Stimulated activated CD8-positive, alpha-beta memory T cell treated with anti-CD3 and anti-CD28 coated beads, Interleukin-4, amount 100 ng/mL, for 48 hours (primary cell): ENCODE results near the gene ABTB2.

Experiments
- DNase-seq: peaks from one replicate; pipeline ENCODE4 v3.0.0-alpha.2; 2020

The ABTB2 gene

DNA sequence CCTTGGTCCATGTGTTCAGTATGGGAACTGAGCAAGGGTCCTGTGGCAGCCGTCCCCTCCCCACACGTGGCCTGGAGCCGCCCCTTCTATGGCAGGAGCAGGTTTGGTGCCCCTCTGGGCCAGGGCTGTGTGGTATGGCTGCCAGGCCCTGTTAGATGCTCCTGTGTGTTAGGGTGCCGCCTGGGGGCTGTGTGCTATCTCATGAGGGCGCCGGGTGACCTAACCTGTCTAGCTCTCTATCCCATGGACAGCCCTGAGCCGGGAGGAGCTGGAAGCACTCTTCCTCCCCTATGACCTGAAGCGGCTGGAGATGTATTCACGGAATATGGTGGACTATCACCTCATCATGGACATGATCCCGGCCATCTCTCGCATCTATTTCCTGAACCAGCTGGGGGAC, 217.7 kb downstream of the ABTB2 start:
- no peak for DNase-seq

DNA sequence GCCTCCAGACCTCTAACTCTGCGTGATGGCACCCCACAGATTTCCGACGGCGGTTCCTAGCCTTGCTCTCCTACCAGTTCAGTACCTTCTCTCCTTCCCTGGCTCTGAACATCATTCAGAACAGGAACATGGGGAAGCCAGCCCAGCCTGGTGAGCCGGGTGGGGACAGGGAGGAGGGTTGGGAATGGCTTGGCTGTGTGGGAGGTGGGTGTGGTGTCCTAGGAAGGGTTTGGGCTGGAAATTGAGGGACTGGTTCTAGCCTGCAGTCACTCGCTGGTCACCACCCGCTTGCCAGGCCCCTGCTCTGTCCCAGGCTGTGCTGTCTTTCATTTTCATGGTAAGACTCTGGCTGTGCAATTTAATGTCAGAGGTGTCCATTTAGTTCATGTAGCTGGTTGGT, 218.5 kb downstream of the ABTB2 start:
- no peak for DNase-seq

DNA sequence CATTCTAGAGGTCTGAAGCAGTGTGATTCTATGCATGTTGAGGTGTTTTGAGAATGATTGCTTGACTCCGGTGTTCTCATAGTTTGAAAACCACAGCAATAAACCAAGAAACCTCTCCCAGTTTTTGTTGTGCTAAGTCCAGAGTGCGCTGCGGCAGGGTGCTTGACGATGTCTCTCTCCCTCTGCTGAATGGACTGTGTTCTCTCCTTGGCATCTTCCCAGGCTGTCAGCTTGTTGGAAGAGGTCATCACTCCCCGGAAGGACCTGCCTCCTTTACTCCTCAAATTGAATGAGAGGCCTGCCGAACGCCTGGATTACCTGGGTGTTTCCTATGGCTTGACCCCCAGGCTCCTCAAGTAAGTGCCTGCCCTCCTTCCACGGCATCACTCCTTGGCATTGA, 221.4 kb downstream of the ABTB2 start:
- DNase-seq, result no peak

DNA sequence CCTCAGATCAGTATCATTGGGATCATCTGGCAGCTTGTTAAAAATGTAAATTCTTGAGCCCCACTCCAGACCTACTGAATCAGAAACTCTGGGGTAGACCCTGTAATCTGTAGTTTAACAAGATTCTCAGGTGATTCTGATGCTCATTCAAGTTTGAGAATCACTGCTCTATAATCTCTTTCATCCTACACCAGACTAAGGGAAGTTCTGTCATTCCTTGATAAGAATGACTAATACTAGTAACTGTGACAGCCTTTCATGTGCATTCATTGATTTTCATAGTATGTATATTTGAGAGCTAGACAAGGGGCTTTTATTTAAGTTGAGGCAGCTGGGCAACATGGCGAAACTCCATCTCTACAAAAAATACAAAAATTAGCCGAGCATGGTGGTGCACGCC, 222.4 kb downstream of the ABTB2 start:
- DNase-seq, result no peak

DNA sequence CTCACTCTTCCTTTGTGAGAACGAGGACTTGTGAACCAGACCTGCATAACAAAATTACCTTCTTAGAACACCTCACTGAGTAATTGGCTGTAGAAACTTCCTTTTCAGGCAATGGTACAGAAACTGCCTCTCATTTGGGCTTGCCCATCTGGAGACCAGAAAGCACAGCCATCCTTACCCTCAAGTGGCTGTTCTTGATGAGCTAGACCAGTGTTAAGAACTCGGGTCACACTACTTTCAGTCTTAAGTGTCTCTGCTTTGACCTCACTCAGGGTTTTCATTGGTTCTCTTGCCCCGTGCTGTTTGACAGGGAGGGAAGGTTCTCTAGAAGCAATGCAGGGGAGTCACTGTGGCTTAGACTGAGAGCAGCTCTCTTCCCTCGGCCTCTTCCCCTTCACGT, 223.0 kb downstream of the ABTB2 start:
- no peak for DNase-seq

DNA sequence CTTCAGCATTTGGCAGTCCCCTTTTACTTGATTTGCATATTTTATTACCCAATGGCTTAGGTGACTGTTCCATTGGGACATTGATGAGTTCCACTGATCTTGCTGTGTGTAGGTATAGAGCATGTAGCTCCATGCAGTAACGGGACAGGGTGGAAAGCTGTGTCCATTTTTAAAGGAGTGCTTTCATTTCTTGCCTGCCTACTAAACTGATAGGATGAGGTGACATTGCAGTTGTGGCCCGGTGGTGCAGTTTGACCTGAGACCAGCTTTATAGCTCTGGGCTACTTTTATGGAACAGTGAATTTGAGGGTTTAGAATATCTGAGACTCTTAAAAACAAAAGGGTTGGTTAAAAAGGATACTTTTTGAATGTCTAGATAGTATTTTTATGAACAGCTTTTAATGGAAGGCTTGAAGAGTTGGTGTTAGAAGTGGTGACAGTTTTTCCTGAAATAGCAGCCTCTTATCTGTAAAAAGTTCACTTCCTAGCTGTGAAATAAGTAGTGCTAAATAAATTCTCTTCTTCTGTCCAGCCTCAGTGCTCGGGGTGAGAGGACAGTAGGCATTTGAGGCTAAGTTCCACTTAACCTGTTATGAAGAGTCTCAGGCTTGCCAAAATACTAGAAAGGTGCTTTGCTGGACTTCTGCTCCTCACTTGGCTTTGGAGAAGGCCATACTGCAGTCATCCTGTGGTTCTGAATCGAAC, 225.4 kb downstream of the ABTB2 start:
- DNase-seq, result no peak

DNA sequence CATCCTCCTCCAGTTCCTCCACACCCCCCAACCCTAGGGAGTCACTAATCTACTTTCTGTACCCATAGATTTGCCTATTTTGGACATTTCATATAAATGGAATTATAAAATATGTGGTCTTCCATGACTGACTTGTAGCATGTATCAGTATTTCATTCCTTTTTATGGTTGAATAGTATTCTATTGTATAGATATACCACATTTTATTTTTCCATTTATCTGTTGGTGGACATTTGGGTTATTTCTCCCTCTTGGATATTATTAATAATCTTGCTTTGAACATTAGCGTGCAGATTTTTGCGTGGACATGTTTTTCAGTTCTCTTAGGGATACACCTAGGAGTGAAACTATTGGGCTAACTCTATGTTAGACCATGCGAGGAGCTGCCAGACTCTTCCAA, 229.0 kb downstream of the ABTB2 start:
- no peak for DNase-seq

DNA sequence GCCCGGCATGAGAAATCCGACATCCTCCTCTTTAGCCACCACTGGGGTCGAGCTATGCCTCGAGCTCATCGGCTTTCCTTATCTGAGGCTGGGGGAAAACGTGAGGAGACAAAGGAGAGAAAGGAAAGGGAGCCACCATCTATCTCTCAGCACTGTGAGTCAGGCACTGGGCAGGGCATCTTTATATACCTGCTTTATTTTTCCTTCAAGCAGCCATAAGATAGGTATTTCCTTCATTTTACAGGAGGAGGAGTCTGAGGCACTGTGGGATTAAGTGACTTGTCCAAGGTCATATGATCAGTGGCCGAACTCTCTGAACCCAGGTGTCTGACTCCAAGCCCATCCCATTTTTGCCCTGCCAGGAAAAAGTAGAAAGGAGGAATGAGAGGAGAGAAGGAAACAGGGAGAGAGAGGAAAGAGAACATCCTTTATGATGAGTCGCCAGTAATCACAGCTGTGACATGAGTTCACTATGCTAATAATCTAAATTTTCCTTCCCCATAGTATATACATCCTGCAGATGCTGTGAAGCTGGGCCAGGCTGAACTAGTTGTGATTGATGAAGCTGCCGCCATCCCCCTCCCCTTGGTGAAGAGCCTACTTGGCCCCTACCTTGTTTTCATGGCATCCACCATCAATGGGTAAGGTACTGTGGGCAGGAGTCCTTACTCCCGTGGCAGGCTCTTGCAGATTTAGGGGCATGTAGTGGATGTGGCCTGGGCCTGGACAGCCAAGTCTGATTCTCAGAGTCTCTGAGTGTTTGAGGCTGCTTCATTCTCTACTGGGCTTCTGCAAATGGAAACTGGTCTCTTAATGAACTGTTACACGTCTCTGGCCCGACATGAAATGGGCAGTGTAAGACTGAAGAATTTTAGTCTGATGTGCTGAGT, 230.6 kb downstream of the ABTB2 start:
- no peak for DNase-seq

DNA sequence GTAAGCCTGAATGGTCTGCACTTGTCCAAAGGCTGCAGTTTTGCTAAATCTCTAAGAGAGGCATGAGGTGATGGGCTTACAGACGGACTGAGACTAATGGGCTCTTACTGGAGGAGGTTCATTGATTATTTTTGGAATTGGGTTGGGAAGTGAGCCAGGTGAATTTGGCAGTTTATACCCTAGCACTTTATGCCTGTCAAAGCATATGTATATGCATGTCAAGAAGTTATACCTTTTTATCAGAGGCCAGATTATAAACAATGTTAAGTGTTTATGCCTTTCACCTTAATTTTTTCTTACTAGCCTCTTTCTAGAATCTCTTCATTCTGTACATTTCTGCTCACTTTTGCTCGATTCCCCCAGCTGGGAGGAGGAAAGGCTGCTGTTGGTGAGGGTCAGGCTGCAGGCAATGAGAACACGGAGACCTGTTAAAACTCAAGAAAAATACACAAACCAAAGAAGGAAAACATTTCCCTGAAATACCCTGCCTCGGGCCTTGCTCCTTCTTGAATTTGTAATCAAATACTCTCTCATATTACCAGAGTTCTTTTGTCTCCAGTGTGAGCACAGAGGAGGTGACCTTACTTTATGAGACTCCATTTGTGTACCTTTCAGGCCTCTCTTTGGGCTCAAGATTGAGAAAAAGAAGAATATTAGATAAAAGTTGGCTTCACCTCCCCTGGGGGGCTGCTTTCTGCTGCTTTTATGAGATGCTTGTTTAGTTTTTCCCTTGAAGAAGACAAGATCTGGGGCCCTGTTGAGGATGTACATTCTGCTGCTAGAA, 232.7 kb downstream of the ABTB2 start:
- no peak for DNase-seq

DNA sequence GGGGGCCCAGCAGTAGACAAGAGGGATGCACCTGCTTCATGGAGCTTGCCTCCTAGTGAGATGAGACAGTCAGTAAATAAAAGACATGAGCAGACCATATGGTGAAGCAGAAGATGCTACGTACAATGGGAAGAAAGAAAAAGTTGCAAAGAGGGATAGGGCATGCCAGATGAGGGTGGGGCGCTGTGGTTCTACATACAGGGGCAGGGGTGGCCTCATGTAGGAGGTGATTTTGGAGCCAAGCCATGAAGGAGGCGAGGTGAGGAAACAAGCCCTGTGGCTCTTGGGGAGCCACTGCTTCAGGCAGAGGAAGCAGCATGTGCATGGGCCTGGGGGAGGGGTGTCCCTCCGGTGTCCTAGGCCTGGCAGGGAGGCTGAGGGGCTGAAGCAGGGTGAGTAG, 237.2 kb downstream of the ABTB2 start:
- no peak for DNase-seq

DNA sequence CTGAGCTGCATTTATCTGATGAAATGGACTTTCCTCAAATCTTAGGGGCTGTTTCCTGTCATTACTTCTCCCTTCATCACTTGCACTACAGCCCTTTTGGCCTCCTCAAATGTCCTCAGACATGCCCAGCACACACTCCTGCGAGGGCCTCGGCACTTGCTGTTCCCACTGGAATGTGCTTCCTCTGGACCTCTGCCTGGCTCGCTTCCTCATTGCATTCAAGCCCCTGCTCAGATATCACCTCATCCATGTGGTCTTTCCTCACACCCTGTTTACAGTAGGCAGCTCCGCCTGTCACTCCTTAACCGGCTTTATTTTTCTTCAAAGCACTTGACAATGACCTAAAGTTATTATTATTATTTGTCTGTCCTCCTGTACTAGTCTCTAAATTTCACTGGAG, 243.3 kb downstream of the ABTB2 start:
- no peak for DNase-seq

DNA sequence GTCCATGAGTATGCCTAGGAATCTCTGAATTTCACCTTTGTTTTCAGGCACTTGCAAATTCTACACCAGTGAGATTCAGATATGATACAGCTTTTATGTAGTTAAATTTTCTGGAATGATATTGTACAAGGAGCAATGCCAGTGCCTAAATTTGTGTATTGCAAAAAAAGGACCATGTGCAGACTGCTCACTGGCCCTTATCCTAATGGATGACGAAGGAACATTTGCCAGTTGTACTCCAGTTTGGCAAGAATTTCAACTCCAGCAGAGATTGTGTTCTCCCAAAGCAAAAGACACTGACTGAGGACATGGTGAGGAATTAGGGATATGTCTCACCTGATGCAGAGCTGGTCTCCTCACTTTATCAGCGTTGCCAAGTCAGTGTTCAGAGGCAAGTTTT, 243.8 kb downstream of the ABTB2 start:
- no peak for DNase-seq

DNA sequence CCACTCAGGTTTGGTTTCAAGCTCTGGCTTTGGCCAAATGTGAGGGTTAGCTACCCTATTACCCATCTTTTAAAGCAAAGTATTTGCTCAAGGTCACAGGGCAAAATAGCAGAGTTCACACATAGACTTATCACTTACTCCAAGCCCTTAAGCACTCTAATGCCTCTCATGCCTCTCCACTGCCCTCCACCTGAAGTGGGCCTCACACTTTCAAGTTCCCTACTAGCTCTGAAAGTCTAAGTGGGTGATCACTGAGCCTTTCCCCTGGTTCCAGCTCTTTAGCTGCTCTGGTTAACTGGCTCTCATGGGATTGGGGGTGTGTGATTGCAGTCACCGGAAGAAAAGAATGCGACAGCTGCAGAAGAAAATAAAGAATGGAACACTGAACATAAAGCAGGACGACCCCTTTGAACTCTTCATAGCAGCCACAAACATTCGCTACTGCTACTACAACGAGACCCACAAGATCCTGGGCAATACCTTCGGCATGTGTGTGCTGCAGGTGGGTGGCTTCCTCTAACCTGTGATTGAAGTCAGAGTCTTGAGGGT, 246.0 kb downstream of the ABTB2 start:
- no peak for DNase-seq

DNA sequence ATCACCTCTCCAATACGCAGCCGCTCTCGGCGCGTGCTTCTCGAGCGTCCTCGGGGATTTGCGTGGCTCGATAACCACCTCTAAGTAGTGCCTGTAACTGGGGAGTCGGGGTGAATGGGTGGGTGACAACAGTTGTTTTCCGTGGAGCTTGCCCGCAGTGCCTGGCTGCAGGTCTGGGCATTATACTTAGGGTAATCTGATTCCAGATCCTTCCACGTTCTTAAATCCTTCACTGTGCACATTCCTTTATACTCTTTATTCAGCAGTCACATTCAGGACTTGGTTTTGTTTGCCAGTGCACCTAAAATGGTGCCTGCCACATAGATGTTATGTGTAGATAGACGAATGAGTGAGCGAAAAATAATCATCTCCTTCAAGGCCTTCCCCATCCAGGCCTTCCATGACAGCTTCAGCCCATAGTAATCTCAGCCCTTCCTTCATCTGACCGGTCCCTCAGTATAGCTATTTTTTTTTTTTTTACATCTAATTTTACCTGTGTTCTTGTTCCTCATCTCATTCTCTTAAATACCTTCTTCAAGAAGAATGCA, 251.8 kb downstream of the ABTB2 start:
- no peak for DNase-seq

DNA sequence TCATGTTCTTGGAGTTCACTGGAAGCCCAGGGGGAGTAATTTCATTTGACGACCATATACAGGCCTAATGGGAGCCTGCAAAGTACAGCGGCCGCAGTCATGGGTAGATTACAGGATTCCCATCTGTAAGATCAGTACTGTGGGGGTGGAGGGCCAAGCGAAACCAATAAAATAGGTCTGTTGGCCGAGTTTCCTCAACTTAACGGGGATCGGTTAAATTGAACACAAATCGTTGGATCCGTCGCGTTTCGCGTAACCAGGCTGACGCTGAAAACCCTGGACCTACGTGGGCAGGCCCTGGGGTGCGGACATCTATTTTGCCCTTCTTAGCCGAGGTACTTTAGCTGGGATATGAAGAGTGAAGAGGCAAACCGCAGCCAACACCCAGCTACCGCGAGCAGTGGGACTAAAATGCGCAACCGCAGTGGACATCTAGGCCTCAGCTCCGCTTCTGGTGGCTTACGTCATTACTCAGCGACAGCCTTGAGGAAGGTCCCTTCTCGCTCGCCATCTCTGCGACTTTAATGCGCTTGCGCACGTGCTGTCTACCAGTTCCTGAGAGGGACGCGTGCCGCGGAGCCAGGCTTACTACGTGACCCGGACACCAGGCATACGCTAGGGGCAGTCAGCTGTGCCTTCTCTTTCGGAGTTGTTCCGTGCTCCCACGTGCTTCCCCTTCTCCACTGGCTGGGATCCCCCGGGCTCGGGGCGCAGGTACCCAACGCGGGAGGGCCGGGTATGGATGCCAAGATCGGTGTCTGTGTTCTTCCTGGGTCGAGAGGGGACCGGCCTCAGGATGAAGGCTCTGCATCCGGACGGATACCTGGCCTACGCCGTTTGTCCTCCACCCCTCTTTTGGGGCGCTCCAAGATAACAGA, 252.5 kb downstream of the ABTB2 start, which contains the start of gene NAT10:
Gene NAT10, plus strand, starts transcription at position 551 of the 878 bp plus-strand sequence. CDS start 2,597 bp downstream, outside the sequence.
- DNase-seq, result peak; percentile 99

DNA sequence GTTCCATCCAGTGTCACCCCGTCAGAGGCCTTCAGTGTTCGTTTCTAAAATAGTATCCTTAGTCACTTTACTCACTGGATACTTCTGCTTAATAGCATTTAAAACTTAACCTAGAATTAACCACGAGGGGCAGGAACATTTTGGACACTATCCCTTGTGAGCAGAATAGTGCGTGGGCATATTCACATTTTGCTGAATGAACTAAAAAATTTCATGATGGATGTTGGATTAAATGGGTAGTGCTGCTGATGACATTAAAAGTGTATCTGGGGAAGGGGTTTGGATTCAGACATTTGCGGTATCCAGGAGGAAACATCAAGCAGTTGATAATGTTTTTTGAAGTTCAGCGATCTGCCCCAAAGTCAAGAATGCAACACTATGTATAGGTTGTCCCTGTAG, 253.1 kb downstream of the ABTB2 start:
- no peak for DNase-seq
